ENCODE measurements around the gene SIGLEC11.
"Not testable (repeated sequence)": the region's sequence is repeated elsewhere in the genome, so short reads cannot be mapped to it uniquely, and the experiment has no call there.

SIGLEC11 gene

GRCh38 chr19:49960980-49961379 is at the start of gene SIGLEC11:
TSS of gene SIGLEC11 (minus strand) at chr19:49961172. CDS start at chr19:49961081, 91 bp downstream.
- DNase-seq: not testable (repeated sequence)

DNA sequence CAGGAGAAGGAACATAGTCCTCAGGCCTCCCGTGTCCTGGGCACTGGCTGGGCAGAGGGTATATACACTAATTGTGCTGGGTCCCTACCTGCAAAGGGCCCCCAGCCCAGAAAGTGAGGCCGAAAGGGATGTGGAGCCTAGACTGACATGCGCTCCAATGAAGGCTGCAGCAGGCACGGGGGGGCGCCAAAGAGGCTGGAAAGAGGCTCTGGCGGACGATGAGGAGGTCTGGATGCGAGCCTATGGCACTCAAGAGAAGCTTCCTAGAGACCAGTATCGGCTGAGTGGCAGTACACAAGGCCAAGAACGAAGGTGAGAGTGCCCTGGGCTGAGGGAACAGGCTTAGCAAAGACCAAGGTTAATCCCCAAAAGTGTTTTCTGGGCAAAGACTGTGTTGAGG is 47.6 kb upstream of the SIGLEC11 start:
- no peak for DNase-seq

DNA sequence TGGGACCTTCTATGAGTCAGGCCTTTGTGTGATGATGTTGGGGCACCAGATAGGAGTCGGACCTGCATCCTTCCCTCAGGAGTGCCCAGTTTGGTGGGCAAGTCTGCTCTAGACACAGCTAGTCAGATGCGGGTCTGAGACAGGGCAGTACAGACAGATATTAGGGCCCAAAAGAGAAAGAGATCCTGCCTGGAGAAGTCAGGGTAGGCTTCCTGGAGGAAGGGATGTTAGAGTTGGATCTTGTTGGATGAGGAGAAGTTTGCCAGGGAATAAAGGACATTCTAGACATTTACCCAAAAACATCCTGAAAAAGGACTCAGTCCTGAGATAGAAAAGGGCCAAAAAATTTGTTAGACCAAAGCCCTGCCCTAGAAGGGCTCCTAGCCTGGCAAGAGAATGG is 47.0 kb upstream of the SIGLEC11 start:
- DNase-seq: no peak

GRCh38 chr19:50007170-50007569 is 46.2 kb upstream of the SIGLEC11 start:
- DNase-seq: no peak

- no peak for DNase-seq
Observed at GRCh38 chr19:50005428-50005827, 44.5 kb upstream of the SIGLEC11 start.

DNA sequence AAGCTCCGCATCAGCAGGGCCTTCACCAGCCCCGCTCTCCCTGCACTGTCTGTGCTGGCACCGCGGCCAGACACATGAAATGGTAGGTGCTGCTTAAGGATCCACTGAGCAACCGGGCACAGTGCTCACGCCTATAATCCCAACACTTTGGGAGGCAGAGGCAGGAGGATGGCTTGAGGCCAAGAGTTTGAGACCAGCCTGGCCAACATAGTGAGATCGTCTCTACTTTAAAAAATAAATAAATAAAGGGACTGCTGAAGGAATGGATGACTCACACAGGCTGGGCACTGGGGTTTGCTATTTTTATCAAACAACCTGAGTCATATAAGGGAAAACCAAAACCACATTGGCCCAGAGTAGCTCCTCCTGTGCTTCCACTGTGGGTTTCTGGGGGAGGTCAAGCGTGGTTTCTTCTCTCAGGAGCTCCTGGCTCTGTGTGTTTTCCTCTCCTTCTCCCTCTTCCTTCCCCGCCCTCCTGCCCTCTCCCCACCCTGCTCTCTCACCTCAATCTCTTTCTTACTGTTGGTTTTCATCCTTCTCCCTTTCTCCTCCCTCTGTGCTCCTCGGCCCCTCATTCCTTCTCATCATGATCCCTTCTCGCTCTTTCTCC is 42.9 kb upstream of the SIGLEC11 start:
- DNase-seq: no peak

GRCh38 chr19:50003254-50003788 is 42.3 kb upstream of the SIGLEC11 start:
- no peak for DNase-seq

DNA sequence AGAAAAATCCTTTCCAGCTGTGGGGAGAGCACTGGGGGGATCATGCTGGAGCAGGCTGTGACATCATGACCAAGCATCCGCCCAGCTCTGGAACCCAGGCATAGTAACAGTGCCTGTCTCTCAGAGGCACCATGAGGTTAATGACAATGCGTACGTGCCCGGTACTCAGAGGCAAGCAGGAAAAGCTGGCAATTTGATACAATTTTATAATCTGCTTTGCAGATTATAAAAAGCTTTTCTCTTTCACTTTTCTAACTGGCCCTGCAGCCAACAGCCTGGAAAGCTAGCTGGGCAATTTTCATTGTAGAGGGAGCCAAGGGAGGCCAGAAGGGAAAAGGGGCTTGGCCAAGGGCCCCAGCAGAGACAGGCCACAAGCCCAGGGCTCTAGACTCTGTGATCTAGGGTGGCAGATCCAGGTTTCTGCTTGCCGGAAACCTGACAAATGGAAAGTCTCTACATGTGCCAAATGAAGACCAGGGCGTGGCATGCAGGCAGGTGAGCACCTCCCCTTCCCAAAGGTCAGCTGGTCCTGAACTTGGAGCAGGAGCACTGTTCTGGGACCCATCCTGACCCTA is 41.5 kb upstream of the SIGLEC11 start:
- DNase-seq: no peak

DNA sequence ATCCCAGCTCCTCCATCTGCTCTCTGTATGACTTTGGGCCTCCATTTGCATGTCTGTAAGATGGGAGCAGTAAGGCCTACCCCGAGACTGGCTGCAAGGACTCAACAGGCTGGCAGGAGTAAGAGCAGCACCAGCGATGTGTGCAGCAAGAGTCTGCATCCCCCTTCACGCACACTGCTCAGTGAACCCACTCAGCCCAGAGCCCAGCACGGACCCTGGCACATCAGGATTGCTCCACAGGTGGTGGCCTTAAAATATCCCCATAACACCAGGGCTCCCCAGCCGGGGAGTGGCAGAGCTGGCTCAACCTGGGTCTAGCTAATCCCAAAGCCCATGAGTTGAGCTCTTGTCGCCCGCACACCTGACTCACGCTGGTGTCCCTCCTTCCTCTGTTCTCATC is 40.8 kb upstream of the SIGLEC11 start:
- DNase-seq: no peak

DNA sequence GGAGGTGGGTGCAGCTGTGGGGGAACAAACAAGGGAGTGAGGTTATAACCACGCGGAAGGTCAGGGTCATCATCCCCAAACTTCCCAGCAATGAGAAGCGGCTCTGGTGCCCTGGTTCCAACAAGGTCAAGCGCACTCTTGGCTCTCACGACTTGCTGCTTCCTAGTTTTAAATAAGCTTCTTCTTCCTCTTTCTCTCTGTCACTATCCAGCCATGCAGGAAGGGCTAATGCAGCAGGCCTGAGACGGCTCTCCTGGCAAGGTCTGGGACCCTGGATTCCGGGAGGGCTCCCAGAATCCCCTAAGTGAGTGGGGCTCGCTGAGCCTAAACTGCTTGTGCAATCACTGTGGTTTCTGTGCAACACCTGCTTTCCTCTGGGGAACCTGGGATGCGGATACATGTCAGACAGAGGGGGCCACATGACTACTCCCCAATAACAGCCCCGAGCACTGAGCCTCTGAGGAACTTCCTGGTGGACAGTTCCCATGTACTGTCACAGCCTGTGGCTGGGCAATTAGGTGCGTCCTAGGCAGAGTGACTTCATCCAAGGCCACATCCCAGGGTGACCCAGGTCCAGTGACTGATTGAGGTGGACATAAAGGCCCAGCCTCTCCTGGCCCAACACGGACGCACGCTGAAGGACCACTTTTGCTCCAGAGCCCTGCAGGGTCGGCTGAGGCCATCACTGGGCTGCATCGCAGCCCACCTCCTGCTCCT is 40.0 kb upstream of the SIGLEC11 start:
- no peak for DNase-seq

DNA sequence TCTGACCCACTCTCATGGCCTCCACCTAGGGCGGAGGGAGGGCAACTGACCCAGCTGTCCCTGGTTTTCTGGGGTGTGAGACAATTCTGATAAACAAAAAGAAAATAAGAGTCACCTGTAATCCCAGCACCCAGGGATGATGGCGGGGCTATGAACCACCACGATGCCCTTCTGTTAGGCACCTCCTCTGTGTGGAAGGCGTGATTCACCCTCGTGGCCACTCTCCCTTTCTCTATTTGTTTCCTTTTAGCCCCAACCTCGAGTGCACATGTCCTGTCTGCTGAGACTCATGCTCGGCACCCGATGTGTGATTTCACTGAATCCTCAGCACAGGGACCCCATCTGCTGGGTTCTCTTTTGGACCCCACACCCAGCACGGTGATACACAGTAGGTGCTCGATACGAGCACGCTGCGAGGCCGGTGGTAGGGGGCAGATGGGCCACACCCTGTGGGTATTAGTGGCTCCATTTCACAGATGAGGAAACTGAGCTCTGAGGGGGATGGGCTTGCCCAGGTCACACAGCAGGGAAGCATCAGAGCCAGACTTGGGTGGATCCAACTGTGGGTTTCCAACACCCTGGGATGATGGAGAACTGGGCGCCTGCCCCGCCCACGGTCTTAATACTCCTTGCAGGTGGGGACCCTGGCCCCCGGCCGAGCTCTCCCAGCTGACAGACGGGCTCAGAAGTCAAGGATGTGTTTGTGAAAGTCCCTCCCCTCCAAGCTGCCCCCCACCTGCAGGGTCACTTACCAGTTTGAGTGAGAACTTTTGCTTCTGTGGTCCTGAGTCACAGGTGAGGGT is 39.3 kb upstream of the SIGLEC11 start:
- DNase-seq: no peak

DNA sequence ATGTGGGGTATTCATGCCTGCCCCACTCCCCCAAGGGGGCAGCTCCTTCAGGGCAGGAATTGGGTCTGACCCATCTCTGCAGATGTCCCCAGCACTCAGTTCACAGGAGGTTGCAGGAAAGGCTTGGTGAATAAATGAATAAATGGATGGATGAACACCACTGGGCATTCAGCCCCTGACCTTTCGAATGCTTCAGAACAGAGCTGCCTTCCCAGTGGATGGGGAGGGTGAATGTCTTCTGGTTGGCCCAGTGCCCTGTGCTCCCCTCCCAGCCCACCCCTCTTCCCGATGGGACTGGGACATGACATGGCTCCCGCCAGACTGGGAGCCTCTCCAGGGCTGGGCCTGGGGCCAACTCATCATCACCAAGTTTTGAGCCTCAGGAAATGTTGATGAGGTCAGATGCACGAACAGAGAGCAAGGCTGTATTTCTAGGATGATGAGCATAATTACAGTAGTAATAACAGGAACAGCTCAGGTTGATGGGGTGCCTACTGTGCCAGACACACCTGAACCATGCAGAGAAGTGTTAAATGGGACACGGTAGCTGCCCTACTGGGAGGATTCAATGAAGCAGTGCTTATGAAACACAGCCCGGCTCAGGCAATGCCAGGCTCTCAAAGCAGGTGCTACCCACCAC is 38.5 kb upstream of the SIGLEC11 start:
- DNase-seq: no peak

GRCh38 chr19:49997709-49998108 is 36.7 kb upstream of the SIGLEC11 start:
- DNase-seq: no peak

DNA sequence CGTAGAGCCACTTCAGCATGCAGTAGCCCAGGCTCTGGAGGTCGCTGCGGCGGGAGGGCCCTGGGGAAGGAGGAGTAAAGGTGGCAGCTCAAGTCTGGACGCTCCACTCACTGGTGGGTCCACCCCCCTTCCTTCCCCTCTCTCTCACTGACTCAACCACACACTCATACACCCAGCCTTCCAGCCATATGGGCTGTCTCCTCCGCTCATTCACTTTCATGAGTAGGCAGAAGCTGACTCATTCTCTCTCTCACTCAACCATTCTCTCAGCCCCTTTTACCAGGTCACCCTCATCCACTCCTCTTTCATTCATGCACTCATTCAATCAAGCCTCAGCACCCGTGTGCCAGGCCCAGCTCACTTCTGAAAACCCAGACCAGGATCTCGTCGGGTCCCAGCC is 27.5 kb upstream of the SIGLEC11 start:
- no peak for DNase-seq

DNA sequence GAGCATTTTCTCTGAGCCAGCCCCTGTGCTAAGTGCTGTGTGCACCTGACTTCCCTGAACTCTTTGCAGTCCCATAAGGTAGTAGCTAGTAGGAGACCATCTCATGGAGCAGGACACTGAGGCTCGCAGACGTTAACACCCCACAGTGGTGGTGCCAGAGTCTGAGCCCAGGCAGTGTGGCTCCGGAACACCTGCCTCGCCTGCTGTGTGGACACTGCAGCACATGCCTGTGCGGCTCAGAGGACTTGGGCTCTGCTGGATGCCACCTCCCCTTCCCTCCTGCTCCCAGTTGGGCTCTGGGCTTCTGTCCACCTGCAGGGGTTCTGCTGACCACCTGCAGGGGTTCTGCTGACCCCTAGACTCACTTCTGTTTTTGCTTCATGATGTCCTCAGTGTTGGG is 27.0 kb upstream of the SIGLEC11 start:
- DNase-seq: no peak

GRCh38 chr19:49987159-49987698 is 26.3 kb upstream of the SIGLEC11 start:
- peak; percentile 69 for DNase-seq

- DNase-seq: no peak
Observed at GRCh38 chr19:49986354-49986753, 25.4 kb upstream of the SIGLEC11 start.

DNA sequence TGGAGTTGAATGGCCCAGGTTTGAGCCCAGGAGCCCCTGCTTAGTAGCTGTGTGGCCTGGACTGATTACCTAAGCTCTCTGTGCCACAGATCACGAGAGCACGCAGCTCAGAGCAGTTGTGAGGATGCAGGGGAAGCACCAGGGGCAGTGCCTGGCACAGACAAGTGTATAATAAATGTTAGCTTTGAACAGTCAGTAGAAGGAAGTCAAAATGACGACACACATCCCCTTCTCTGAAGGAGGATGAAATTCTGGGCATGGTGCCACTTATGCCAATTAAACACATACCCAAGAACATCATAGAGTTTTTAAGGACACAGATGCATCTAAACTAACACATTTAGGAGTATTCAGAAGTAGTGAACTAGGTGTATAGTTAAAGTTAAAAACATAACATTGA is 24.9 kb upstream of the SIGLEC11 start:
- DNase-seq: no peak

- no peak for DNase-seq
Observed at GRCh38 chr19:49984491-49984890, 23.5 kb upstream of the SIGLEC11 start.

GRCh38 chr19:49983645-49984229 is 22.8 kb upstream of the SIGLEC11 start:
- DNase-seq: peak; percentile 80

DNA sequence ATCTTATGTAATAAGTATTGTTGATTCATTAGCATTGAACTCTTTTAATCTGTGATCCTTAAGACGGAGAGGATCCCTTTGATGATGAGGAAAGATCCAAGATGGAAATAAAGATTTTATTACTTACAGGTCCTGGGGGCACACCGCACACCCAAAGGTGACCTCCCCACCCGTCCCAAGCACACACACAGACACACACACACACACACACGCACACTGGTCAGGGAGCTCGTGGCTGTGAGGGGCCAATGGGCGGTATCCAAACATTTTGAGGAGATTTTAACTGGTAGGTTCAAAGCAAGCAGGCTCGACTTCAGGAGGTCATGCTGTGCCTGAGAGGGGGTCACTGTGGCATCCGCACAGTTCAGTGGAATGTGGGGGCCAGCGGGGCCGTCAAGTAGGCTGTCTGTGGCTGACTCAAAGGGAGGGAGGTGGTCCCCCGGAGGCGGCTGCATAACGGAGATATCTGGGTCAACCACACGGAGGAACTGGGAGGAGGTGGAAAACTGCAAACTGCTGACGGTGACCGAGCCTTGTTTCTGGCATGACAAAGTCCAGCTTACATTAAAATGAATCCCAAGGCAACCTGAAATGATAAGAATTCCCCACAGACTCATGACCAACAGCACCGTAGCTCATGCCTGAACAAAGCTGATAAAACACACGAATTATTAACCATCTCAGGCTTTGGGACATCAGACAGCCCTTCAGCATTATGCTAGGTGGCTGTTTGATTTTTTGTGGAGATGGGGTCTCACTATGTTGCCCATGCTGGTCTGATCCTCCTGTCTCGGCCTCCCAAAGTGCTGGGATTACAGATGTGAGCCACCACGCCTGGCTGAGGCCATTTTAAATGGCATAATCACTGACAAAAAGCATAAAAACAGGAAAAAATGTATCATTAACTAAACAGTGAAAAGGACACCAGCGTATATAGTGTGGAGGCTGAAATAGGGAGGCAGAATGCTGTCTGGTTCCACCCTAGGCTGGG is 20.9 kb upstream of the SIGLEC11 start:
- no peak for DNase-seq

Measured in stimulated activated CD4-positive, alpha-beta T cell treated with anti-CD3 and anti-CD28 coated beads, Interleukin-12 subunit alpha, Interleukin-12 subunit beta, amount 100 ng/mL, for 4 hours (primary cell).